ENCODE results near the gene SH3PXD2A. TPM values are rescaled to one million over a fixed set of nuclear protein-coding genes. Genes with fewer than 3 reads are reported as not detected.

The SH3PXD2A gene
- total RNA-seq, 1 experiment from 2014 or later, result 4.5 TPM

- H3K27me3 Mint-ChIP-seq (ENCODE audit: low read depth), result no peaks in the 10 kb centered on the region
- Histone ChIP-seq H3K23me2 (ENCODE audit: insufficient read length, low read depth, low read length, poor library complexity, severe bottlenecking) (no peaks in the 10 kb centered on the region), H3T11ph (ENCODE audit: low read length) (no peak overlapping the region), H3K18ac (ENCODE audit: insufficient read length, low read depth, low read length) (no peak overlapping the region), H2BK20ac (ENCODE audit: low read depth, low read length, poor library complexity, severe bottlenecking) (no peak overlapping the region), H2BK12ac (ENCODE audit: insufficient read length, low read depth, low read length) (no peak overlapping the region), H4K8ac (replicated peaks; ENCODE audit: insufficient read length, low read depth, low read length) (no peak overlapping the region), H3K79me2 (ENCODE audit: insufficient read depth, low read length) (no peaks in the 10 kb centered on the region), H2AFZ (ENCODE audit: low read length) (no peak overlapping the region), H2BK120ac (ENCODE audit: low read depth, low read length, poor library complexity, severe bottlenecking) (no peak overlapping the region), H3K4me2 (ENCODE audit: insufficient read depth, insufficient read length, low read length) (no peak overlapping the region), H4K5ac (ENCODE audit: insufficient read length, low read depth, low read length) (no peak overlapping the region), H2AK5ac (ENCODE audit: insufficient read length, low read length) (no peak overlapping the region), H3K23ac (ENCODE audit: insufficient read length, low read depth, low read length) (no peak overlapping the region), H3K27ac (ENCODE audit: insufficient read length, low read depth, low read length) (no peak overlapping the region), H3K9me3 (ENCODE audit: control insufficient read depth, low read depth, low read length) (no peaks in the 10 kb centered on the region), H3K27me3 (ENCODE audit: insufficient read depth, low read length) (no peaks in the 10 kb centered on the region), H2BK5ac (ENCODE audit: insufficient read length, low read length) (no peak overlapping the region), H3K56ac (ENCODE audit: insufficient read length, low read depth, low read length) (no peak overlapping the region), H3K4me1 (ENCODE audit: insufficient read depth, low read length) (no peaks in the 10 kb centered on the region; the same call in 1 of the 2 replicates), H3K14ac (ENCODE audit: insufficient read depth, low read length) (no peak overlapping the region), H4K91ac (ENCODE audit: insufficient read length, low read depth, low read length) (no peak overlapping the region), H4K20me1 (ENCODE audit: control insufficient read depth, insufficient read depth, insufficient read length) (no peaks in the 10 kb centered on the region), H2BK15ac (ENCODE audit: low read depth, low read length) (no peak overlapping the region), H3K4ac (ENCODE audit: low read depth, low read length) (no peak overlapping the region), H3K9ac (ENCODE audit: extremely low read depth, insufficient read length, low read length) (no peak overlapping the region), H3K79me1 (ENCODE audit: insufficient read depth, low read depth, low read length, poor library complexity, severe bottlenecking) (no peaks in the 10 kb centered on the region)
- H3K27ac Mint-ChIP-seq, result no peak overlapping the region
- no CpG with 5 or more reads among the region's 4 CpGs for WGBS (ENCODE audit: extremely low coverage, insufficient read length, low lambda C conversion rate)
- no peak for DNase-seq
- H3K4me1 Mint-ChIP-seq, result peaks cover 50 to 58% of the 10 kb centered on the region in 2 experiments
- no peaks in the 10 kb centered on the region; a peak in 1 of 5 replicates for H3K9me3 Mint-ChIP-seq
- no peaks in the 10 kb centered on the region; a peak in 1 of 7 replicates for H3K36me3 Mint-ChIP-seq (ENCODE audit: insufficient read depth in 1 of 3, low read depth in 3 of 3)
- H3K4me3 Mint-ChIP-seq, result no peak overlapping the region
- TF ChIP-seq CTCF (conservative IDR thresholded peaks at IDR 0.05), result no peak
Observed at GRCh38 chr10:103734731-103735130, 120.6 kb downstream of the SH3PXD2A start.

Measured in H9 (cell line).